ENCODE data around the gene ARID1B. TPM values are rescaled to one million over a fixed set of nuclear protein-coding genes. Genes with fewer than 3 reads are reported as not detected.

Gene ARID1B
- total RNA-seq, 1 donor from 2014 or later, result 47.3 TPM

GRCh38 chr6:157047951-157048350, 270.8 kb downstream of the ARID1B start:
- DNase-seq (ENCODE audit: low read depth), result no peak
- no peak for TF ChIP-seq CTCF (IDR thresholded peaks at IDR 0.05; ENCODE audit: insufficient read depth, low read length, poor library complexity, severe bottlenecking)

GRCh38 chr6:157049133-157049532, 272.0 kb downstream of the ARID1B start:
- Histone ChIP-seq H3K36me3 (ENCODE audit: control insufficient read depth, insufficient read depth, low read length) (no peaks in the 10 kb centered on the region), H3K4me3 (ENCODE audit: low read depth, low read length) (no peak overlapping the region), H3K27me3 (ENCODE audit: control insufficient read depth, insufficient read depth, low read length) (no peaks in the 10 kb centered on the region)
- DNase-seq (ENCODE audit: low read depth), result no peak
- no peak for TF ChIP-seq CTCF (IDR thresholded peaks at IDR 0.05; ENCODE audit: insufficient read depth, low read length, poor library complexity, severe bottlenecking)

More at GRCh38 chr6:157047951-157048350, 270.8 kb downstream of the ARID1B start:
- Histone ChIP-seq H3K4me3 (ENCODE audit: low read depth, low read length) (no peak overlapping the region), H3K27me3 (ENCODE audit: control insufficient read depth, insufficient read depth, low read length) (no peaks in the 10 kb centered on the region), H3K36me3 (ENCODE audit: control insufficient read depth, insufficient read depth, low read length) (no peaks in the 10 kb centered on the region)

- no peak overlapping the region for H3K4me3 ChIP-seq (ENCODE audit: low read depth, low read length)
- no peak for DNase-seq (ENCODE audit: low read depth)
- H3K27me3 ChIP-seq (ENCODE audit: control insufficient read depth, insufficient read depth, low read length), result no peaks in the 10 kb centered on the region
- no peaks in the 10 kb centered on the region for H3K36me3 ChIP-seq (ENCODE audit: control insufficient read depth, insufficient read depth, low read length)
- no peak for TF ChIP-seq CTCF (IDR thresholded peaks at IDR 0.05; ENCODE audit: insufficient read depth, low read length, poor library complexity, severe bottlenecking)
Observed at GRCh38 chr6:157050537-157051265, 273.5 kb downstream of the ARID1B start.

- Histone ChIP-seq H3K27me3 (ENCODE audit: control insufficient read depth, insufficient read depth, low read length) (no peaks in the 10 kb centered on the region), H3K4me3 (ENCODE audit: low read depth, low read length) (no peak overlapping the region), H3K36me3 (ENCODE audit: control insufficient read depth, insufficient read depth, low read length) (no peaks in the 10 kb centered on the region)
- no peak for TF ChIP-seq CTCF (IDR thresholded peaks at IDR 0.05; ENCODE audit: insufficient read depth, low read length, poor library complexity, severe bottlenecking)
- no peak for DNase-seq (ENCODE audit: low read depth)
Observed at GRCh38 chr6:157054531-157054979, 277.4 kb downstream of the ARID1B start.

GRCh38 chr6:157055863-157056262, 278.7 kb downstream of the ARID1B start:
- Histone ChIP-seq H3K27me3 (ENCODE audit: control insufficient read depth, insufficient read depth, low read length) (no peaks in the 10 kb centered on the region), H3K4me3 (ENCODE audit: low read depth, low read length) (no peak overlapping the region), H3K36me3 (ENCODE audit: control insufficient read depth, insufficient read depth, low read length) (no peaks in the 10 kb centered on the region)
- DNase-seq (ENCODE audit: low read depth), result no peak
- no peak for TF ChIP-seq CTCF (IDR thresholded peaks at IDR 0.05; ENCODE audit: insufficient read depth, low read length, poor library complexity, severe bottlenecking)

GRCh38 chr6:157056275-157056674, 279.1 kb downstream of the ARID1B start:
- DNase-seq (ENCODE audit: low read depth), result no peak
- no peaks in the 10 kb centered on the region for H3K27me3 ChIP-seq (ENCODE audit: control insufficient read depth, insufficient read depth, low read length)
- H3K36me3 ChIP-seq (ENCODE audit: control insufficient read depth, insufficient read depth, low read length), result no peaks in the 10 kb centered on the region
- TF ChIP-seq CTCF (IDR thresholded peaks at IDR 0.05; ENCODE audit: insufficient read depth, low read length, poor library complexity, severe bottlenecking), result no peak
- no peak overlapping the region for H3K4me3 ChIP-seq (ENCODE audit: low read depth, low read length)
